HEK293 (cell line): ENCODE measurements around the gene TSPEAR.

Source experiments
- ZBTB17 ChIP-seq: fragments of 450-650 bp; formaldehyde crosslinking; IDR thresholded peaks from 2 replicates; pipeline ENCODE4 v1.5.1; 2016; ENCODE audit warnings: missing biosample characterization, missing genetic modification characterization
- ZNF335 ChIP-seq: fragments of 450-650 bp; formaldehyde crosslinking; conservative IDR thresholded peaks from 2 replicates; pipeline ENCODE4 v1.5.1; 2016; ENCODE audit warnings: missing biosample characterization, missing genetic modification characterization
- ZSCAN18 ChIP-seq: fragments of 450-650 bp; formaldehyde crosslinking; IDR thresholded peaks from 2 replicates; pipeline ENCODE4 v1.5.1; 2016; ENCODE audit warnings: missing biosample characterization, missing genetic modification characterization
- TF ChIP-seq, protein P1 (sequence below): fragments of 450-650 bp; formaldehyde crosslinking; IDR thresholded peaks from 2 replicates; pipeline ENCODE4 v1.5.1; 2016; ENCODE audit warnings: missing biosample characterization, missing genetic modification characterization
- TF ChIP-seq, protein P2 (sequence below): fragments of 450-650 bp; formaldehyde crosslinking; IDR thresholded peaks from 2 replicates; pipeline ENCODE4 v1.5.1; 2016; ENCODE audit warnings: missing biosample characterization, missing genetic modification characterization
- TF ChIP-seq, protein P3 (sequence below): fragments of 450-650 bp; formaldehyde crosslinking; IDR thresholded peaks from 2 replicates; pipeline ENCODE4 v1.5.1; 2016; ENCODE audit warnings: missing biosample characterization, missing genetic modification characterization
- TF ChIP-seq, protein P4 (sequence below): fragments of 450-650 bp; formaldehyde crosslinking; IDR thresholded peaks from 2 replicates; pipeline ENCODE4 v1.5.1; 2016; ENCODE audit warnings: missing biosample characterization, missing genetic modification characterization, low read depth

DNA sequence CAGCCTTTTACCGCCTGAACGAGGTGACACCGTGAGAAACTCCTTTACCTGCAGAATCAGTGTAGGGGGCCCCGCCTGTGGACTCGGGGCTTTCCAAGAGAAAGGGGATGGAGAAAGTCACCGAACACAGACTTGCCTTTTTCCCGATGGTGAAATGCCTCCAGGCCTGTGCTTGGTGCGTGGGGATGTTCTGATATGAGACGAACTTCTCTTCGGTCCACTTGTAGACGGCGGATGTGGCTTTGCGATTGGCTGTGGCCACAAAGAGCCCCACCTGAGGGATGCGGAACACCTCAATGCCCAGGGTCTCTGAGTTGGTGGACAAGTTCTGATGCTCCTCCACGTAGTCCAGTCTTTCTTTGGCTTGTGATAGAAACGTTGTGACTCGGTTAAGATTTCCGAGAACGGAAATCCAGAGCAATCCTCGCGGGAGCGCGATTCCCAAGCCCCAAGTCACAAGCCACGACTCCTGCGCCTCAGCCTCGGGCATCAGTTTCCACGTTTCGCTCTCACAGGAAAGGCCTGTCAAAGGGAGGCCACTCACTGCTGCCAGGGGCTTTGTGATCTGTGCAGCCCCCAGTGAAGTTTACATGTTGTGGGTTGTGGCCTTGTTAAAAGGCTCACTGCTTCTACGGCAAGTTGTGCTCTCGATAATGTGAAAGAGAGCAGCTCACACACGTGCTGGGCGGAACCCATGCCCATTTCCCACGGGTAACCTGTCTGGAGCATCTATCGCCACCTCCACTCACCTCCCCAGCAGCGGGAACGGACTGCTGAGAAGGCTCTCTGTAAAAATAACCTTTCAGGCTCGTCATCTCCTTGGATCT is 184.0 kb downstream of the TSPEAR start:
- TF ChIP-seq, protein P1, sequence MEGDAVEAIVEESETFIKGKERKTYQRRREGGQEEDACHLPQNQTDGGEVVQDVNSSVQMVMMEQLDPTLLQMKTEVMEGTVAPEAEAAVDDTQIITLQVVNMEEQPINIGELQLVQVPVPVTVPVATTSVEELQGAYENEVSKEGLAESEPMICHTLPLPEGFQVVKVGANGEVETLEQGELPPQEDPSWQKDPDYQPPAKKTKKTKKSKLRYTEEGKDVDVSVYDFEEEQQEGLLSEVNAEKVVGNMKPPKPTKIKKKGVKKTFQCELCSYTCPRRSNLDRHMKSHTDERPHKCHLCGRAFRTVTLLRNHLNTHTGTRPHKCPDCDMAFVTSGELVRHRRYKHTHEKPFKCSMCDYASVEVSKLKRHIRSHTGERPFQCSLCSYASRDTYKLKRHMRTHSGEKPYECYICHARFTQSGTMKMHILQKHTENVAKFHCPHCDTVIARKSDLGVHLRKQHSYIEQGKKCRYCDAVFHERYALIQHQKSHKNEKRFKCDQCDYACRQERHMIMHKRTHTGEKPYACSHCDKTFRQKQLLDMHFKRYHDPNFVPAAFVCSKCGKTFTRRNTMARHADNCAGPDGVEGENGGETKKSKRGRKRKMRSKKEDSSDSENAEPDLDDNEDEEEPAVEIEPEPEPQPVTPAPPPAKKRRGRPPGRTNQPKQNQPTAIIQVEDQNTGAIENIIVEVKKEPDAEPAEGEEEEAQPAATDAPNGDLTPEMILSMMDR (tag by site-specific recombination), result no peak
- TF ChIP-seq, protein P2, sequence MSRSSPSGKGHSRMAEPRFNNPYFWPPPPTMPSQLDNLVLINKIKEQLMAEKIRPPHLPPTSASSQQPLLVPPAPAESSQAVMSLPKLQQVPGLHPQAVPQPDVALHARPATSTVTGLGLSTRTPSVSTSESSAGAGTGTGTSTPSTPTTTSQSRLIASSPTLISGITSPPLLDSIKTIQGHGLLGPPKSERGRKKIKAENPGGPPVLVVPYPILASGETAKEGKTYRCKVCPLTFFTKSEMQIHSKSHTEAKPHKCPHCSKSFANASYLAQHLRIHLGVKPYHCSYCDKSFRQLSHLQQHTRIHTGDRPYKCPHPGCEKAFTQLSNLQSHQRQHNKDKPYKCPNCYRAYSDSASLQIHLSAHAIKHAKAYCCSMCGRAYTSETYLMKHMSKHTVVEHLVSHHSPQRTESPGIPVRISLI (tag by site-specific recombination), result no peak
- TF ChIP-seq, protein P3, sequence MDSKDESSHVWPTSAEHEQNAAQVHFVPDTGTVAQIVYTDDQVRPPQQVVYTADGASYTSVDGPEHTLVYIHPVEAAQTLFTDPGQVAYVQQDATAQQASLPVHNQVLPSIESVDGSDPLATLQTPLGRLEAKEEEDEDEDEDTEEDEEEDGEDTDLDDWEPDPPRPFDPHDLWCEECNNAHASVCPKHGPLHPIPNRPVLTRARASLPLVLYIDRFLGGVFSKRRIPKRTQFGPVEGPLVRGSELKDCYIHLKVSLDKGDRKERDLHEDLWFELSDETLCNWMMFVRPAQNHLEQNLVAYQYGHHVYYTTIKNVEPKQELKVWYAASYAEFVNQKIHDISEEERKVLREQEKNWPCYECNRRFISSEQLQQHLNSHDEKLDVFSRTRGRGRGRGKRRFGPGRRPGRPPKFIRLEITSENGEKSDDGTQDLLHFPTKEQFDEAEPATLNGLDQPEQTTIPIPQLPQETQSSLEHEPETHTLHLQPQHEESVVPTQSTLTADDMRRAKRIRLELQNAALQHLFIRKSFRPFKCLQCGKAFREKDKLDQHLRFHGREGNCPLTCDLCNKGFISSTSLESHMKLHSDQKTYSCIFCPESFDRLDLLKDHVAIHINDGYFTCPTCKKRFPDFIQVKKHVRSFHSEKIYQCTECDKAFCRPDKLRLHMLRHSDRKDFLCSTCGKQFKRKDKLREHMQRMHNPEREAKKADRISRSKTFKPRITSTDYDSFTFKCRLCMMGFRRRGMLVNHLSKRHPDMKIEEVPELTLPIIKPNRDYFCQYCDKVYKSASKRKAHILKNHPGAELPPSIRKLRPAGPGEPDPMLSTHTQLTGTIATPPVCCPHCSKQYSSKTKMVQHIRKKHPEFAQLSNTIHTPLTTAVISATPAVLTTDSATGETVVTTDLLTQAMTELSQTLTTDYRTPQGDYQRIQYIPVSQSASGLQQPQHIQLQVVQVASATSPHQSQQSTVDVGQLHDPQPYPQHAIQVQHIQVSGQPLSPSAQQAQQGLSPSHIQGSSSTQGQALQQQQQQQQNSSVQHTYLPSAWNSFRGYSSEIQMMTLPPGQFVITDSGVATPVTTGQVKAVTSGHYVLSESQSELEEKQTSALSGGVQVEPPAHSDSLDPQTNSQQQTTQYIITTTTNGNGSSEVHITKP (tag by site-specific recombination), result no peak
- TF ChIP-seq ZSCAN18 (tag by site-specific recombination), result no peak
- TF ChIP-seq, protein P4, sequence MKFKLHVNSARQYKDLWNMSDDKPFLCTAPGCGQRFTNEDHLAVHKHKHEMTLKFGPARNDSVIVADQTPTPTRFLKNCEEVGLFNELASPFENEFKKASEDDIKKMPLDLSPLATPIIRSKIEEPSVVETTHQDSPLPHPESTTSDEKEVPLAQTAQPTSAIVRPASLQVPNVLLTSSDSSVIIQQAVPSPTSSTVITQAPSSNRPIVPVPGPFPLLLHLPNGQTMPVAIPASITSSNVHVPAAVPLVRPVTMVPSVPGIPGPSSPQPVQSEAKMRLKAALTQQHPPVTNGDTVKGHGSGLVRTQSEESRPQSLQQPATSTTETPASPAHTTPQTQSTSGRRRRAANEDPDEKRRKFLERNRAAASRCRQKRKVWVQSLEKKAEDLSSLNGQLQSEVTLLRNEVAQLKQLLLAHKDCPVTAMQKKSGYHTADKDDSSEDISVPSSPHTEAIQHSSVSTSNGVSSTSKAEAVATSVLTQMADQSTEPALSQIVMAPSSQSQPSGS (tag by site-specific recombination), result no peak
- TF ChIP-seq ZNF335 (tag by site-specific recombination), result no peak
- no peak for TF ChIP-seq ZBTB17
